ENCODE results near the gene MCUB. TPM values are rescaled to one million over a fixed set of nuclear protein-coding genes. Genes with fewer than 3 reads are reported as not detected.

MCUB gene
- total and polyA plus RNA-seq, 2 experiments from 2014 or later = 6.2 to 9.9 TPM

GRCh38 chr4:109662116-109662515 is 102.1 kb downstream of the MCUB start:
- H3K4me2 ChIP-seq = no peak overlapping the region
- H3K79me2 ChIP-seq = no peaks in the 10 kb centered on the region
- H3K4me1 ChIP-seq (ENCODE audit: insufficient read depth) = no peaks in the 10 kb centered on the region
- no peaks in the 10 kb centered on the region for H3K9me2 ChIP-seq (replicated peaks; ENCODE audit: insufficient read depth)
- TF ChIP-seq EZH2 (IDR thresholded peaks at IDR 0.05; ENCODE audit: borderline replicate concordance) (no peak), EZH2phosphoT487 (IDR thresholded peaks at IDR 0.05; ENCODE audit: low read depth, severe bottlenecking, unreplicated experiment) (no peak), CTCF (IDR thresholded peaks at IDR 0.05; ENCODE audit: poor library complexity) (no peak)
- 73% methylated on average over 2 of the region's 2 CpGs for WGBS (ENCODE audit: low lambda C conversion rate, missing lambda C conversion rate)
- no peaks in the 10 kb centered on the region for H3K36me3 ChIP-seq (replicated peaks; ENCODE audit: insufficient read depth, low read depth)
- no peak overlapping the region for H2AFZ ChIP-seq
- H3K27ac ChIP-seq = no peak overlapping the region
- H3K27me3 ChIP-seq = no peaks in the 10 kb centered on the region
- H3K9me3 ChIP-seq (ENCODE audit: low read depth) = no peaks in the 10 kb centered on the region
- no peak for DNase-seq (ENCODE audit: low spot score)
- H3K4me3 ChIP-seq = no peak overlapping the region
- no peaks in the 10 kb centered on the region for H4K20me1 ChIP-seq (ENCODE audit: insufficient read depth, poor library complexity, severe bottlenecking)

- H3K4me1 ChIP-seq (ENCODE audit: insufficient read depth) = no peaks in the 10 kb centered on the region
- 73% methylated on average over 3 of the region's 3 CpGs for WGBS (ENCODE audit: low lambda C conversion rate, missing lambda C conversion rate)
- H3K4me2 ChIP-seq = no peak overlapping the region
- no peak for TF ChIP-seq EZH2 (IDR thresholded peaks at IDR 0.05; ENCODE audit: borderline replicate concordance)
- TF ChIP-seq CTCF (IDR thresholded peaks at IDR 0.05; ENCODE audit: poor library complexity) = no peak
- TF ChIP-seq EZH2phosphoT487 (IDR thresholded peaks at IDR 0.05; ENCODE audit: low read depth, severe bottlenecking, unreplicated experiment) = no peak
- H3K79me2 ChIP-seq = no peaks in the 10 kb centered on the region
- H4K20me1 ChIP-seq (ENCODE audit: insufficient read depth, poor library complexity, severe bottlenecking) = no peaks in the 10 kb centered on the region
- no peaks in the 10 kb centered on the region for H3K36me3 ChIP-seq (replicated peaks; ENCODE audit: insufficient read depth, low read depth)
- no peak for DNase-seq (ENCODE audit: low spot score)
- no peak overlapping the region for H3K27ac ChIP-seq
- no peak overlapping the region for H2AFZ ChIP-seq
- no peaks in the 10 kb centered on the region for H3K9me2 ChIP-seq (replicated peaks; ENCODE audit: insufficient read depth)
- no peaks in the 10 kb centered on the region for H3K9me3 ChIP-seq (ENCODE audit: low read depth)
- H3K27me3 ChIP-seq = no peaks in the 10 kb centered on the region
- H3K4me3 ChIP-seq = no peak overlapping the region
Measured at GRCh38 chr4:109662771-109663170, 102.7 kb downstream of the MCUB start.

GRCh38 chr4:109665783-109666485 is 105.9 kb downstream of the MCUB start:
- WGBS (ENCODE audit: low lambda C conversion rate, missing lambda C conversion rate) = 89% methylated on average over 5 of the region's 5 CpGs
- Histone ChIP-seq H3K4me2 (no peak overlapping the region), H3K27me3 (no peaks in the 10 kb centered on the region), H3K36me3 (replicated peaks; ENCODE audit: insufficient read depth, low read depth) (no peaks in the 10 kb centered on the region), H3K9me3 (ENCODE audit: low read depth) (no peaks in the 10 kb centered on the region), H3K4me1 (ENCODE audit: insufficient read depth) (no peaks in the 10 kb centered on the region), H4K20me1 (ENCODE audit: insufficient read depth, poor library complexity, severe bottlenecking) (no peaks in the 10 kb centered on the region), H3K79me2 (no peaks in the 10 kb centered on the region), H3K4me3 (no peak overlapping the region), H3K27ac (no peak overlapping the region), H3K9me2 (replicated peaks; ENCODE audit: insufficient read depth) (no peaks in the 10 kb centered on the region), H2AFZ (no peak overlapping the region)
- DNase-seq (ENCODE audit: low spot score) = no peak
- no peak for TF ChIP-seq CTCF (IDR thresholded peaks at IDR 0.05; ENCODE audit: poor library complexity)
- TF ChIP-seq EZH2 (IDR thresholded peaks at IDR 0.05; ENCODE audit: borderline replicate concordance) = no peak
- TF ChIP-seq EZH2phosphoT487 (IDR thresholded peaks at IDR 0.05; ENCODE audit: low read depth, severe bottlenecking, unreplicated experiment) = no peak
